NCI-H2029 treated with DMSO at 0.1 percent for 48 hours (cell line): ENCODE measurements around the gene MYEF2.

ENCODE experiments used
- DNase-seq: peaks from one replicate; lab custom pipeline; 2025; lab: John Stamatoyannopoulos, UW

Gene MYEF2

DNA sequence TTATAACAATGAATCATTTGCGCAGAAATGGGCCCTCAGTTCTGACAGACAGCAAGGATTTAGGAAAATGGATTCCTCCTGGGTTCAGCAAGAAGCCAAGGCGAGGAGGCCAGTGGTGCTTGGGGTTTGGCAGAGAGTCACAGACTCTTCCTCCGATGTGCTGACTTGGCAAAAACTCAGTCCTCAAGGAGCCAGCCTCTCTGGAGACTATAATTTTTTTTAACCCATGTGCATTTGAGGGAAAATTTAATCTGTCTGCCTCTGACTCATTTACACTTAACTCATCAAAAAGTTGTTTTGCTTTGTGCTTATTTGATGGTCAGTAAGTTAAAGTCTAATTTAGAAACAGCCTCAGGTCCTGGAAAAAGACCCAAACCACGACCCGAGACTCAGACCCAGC is 91.5 kb downstream of the MYEF2 start:
- no peak for DNase-seq

- no peak for DNase-seq
These were observed 92.0 kb downstream of the MYEF2 start for GRCh38 chr15:48086133-48086532.

- no peak for DNase-seq
These were observed 92.5 kb downstream of the MYEF2 start for GRCh38 chr15:48085591-48085930.

GRCh38 chr15:48084759-48085590 is 93.1 kb downstream of the MYEF2 start:
- no peak for DNase-seq
